ENCODE measurements around the gene PAQR4.

DNA sequence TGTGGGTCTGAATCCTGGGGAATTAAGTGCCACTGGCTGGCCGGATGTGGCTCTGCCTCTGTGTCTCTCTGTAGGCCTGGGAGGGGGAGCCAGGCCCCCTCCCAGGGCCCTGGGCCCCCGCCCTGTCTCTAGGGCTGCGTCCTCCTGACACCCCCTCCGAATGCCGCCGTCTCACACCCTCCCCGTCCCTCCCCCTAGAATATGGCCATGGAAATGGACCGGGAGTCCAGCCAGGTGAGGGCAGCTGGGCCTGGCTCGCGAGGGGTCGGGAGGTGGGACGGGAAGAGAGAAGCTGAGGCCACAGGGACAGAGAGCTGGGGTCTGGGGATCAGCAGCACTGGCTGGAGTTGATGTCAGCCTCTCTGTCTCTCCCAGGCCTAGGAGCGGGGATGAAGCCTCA, 27.1 kb downstream of the PAQR4 start:
- TF ChIP-seq, protein P1, sequence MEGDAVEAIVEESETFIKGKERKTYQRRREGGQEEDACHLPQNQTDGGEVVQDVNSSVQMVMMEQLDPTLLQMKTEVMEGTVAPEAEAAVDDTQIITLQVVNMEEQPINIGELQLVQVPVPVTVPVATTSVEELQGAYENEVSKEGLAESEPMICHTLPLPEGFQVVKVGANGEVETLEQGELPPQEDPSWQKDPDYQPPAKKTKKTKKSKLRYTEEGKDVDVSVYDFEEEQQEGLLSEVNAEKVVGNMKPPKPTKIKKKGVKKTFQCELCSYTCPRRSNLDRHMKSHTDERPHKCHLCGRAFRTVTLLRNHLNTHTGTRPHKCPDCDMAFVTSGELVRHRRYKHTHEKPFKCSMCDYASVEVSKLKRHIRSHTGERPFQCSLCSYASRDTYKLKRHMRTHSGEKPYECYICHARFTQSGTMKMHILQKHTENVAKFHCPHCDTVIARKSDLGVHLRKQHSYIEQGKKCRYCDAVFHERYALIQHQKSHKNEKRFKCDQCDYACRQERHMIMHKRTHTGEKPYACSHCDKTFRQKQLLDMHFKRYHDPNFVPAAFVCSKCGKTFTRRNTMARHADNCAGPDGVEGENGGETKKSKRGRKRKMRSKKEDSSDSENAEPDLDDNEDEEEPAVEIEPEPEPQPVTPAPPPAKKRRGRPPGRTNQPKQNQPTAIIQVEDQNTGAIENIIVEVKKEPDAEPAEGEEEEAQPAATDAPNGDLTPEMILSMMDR (IDR thresholded peaks at IDR 0.05; ENCODE audit: low read depth, low read length): no peak
- TF ChIP-seq POLR2A (IDR thresholded peaks at IDR 0.05; ENCODE audit: extremely low read depth, insufficient read length): no peak
- TF ChIP-seq MYC (IDR thresholded peaks at IDR 0.05; ENCODE audit: low read depth, low read length): no peak
- TF ChIP-seq, protein P2, sequence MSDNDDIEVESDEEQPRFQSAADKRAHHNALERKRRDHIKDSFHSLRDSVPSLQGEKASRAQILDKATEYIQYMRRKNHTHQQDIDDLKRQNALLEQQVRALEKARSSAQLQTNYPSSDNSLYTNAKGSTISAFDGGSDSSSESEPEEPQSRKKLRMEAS (IDR thresholded peaks at IDR 0.05; ENCODE audit: low read depth, low read length): no peak

Measured in NB4 (cell line).